Heart left ventricle (tissue), 13 donors: ENCODE measurements around the gene UBE4A.

Source experiments
- CTCF ChIP-seq, 12 donors: fragments of 200-600 bp; sonication (generic) in 4 of 12; IDR thresholded peaks; one replicate each; pipeline versions ENCODE4 v1.5.0 to v1.8.0; 2018 to 2022; ENCODE audit warnings: antibody characterized with exemption in 12 of 12, mild to moderate bottlenecking in 5 of 12
- POLR2A ChIP-seq, 2 donors: fragments of 450-650 bp; IDR thresholded peaks; one replicate each; pipeline ENCODE4 v1.6.1; 2017; ENCODE audit warnings: antibody characterized with exemption in 2 of 2, mild to moderate bottlenecking in 2 of 2, moderate library complexity in 2 of 2
- donor health status: ischemic (EF 13 %, LVEDD 7.1; RV severe dilation, severe dysfunction).
- donor health status: DM: no; HTN: yes; CAD: no.
- donor health status: DM: no; HTN: no; CAD: no.
- donor health status: ischemic (EF 25% LVEDD 6.9; RV normal size, moderate dysfunction).
- donor health status: ischemic (EF 25% LVEDD 5.7; RV mildly dilated, moderate dysfunction).
- donor health status: ischemic (EF 35%, LVEDD 5.7; RV mildly dilated, moderate dysfunction).
- donor health status: nonischemic (EF 11% LVEDD 7.7; RV severe dilation, severe dysfunction).
- donor health status: DM: yes; HTN: yes; CAD: no.
- donor health status: PGD.
- donor health status: ischemic (EF 29% LVEDD 5.4; RV normal size, mild dysfunction).
- donor health status: nonischemic (EF 23%, LVEDD 6.1; RV moderate dilation, normal function).

GRCh38 chr11:118358071-118358470 is 1.3 kb upstream of the UBE4A start:
- TF ChIP-seq CTCF (IDR thresholded peaks at IDR 0.05) (no peak), POLR2A (IDR thresholded peaks at IDR 0.05) (no peak)
